ENCODE measurements around the gene KREMEN1.
"Not testable (repeated sequence)": the region's sequence is repeated elsewhere in the genome, so short reads cannot be mapped to it uniquely, and the experiment has no call there.

The KREMEN1 gene

DNA sequence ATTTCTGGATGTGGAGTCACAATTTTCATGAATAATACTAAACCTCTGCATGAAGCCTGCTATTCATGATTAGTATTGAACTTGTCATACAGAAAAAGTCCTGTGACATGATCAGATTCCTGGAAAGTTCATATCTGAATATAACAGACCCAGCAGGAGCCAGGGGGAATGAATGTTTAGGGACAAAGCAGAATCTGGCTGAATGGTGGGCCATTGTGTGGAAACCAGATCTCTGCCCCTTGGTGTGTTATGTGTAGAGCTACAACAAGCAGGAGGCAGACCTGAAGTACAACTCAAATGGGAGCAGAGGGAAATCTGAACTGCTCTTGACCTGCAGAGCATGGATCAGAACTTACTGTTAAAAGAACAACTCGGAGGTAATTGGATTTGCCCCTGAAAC, 30.3 kb downstream of the KREMEN1 start:
- no peak for DNase-seq (ENCODE audit: low read depth, low spot score)

DNA sequence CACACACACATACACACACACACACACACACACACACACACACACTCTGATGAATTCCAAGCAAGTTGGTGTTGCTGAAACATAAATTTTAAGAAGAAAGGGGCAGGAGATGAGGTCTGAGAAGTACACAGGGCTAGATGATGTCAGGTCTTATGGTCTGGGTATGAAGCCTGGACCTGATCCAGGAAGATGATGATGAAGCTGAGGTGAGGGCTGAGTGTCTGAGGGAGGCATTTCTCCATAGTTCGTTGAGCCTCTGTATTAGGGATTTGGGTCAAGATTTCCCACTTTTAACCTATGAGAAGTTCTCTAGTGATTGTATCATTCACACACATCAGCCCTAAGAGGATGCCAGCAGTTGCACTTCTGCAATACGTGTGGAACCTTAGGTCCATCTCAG, 32.6 kb downstream of the KREMEN1 start:
- no peak for DNase-seq (ENCODE audit: low read depth, low spot score)

DNA sequence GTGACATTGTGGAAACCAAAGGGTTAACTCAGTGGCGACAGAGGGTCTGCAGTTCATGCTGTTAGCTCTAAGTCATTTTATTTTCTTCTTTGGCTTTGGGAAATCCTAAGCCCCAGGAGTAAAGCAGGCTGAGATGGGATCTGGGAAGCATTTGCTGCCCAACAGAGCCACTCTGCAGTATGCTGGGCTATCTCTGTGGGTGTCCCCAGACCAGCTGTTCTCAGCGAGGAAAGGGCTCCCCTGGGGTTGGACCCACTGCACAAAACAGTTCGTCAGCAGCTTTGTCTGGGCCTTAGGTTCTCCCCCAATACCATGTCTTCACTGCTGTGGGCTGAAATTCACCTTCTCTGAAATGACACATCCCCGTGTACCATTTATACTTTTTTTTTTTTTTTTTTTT, 34.0 kb downstream of the KREMEN1 start:
- no peak for DNase-seq (ENCODE audit: low read depth, low spot score)

DNA sequence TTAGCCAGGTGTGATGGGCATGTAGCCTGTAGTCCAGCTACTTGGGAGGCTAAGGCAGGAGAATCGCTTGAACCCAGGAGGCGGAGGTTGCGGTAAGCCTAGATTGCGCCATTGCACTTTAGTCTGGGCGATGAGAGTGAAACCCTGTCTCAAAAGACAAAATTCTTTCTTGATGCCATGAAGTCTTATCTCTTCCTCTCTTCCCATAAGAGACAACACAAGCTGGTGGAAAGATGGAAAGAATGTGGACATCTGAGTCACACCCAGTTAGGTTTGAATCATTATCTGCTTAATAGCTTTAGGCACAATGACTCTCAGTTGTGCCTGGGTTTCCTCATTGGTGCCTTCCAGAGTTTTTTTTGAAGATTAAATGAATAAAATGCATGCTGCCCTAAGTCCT, 35.3 kb downstream of the KREMEN1 start:
- DNase-seq (ENCODE audit: low read depth, low spot score) = no peak

DNA sequence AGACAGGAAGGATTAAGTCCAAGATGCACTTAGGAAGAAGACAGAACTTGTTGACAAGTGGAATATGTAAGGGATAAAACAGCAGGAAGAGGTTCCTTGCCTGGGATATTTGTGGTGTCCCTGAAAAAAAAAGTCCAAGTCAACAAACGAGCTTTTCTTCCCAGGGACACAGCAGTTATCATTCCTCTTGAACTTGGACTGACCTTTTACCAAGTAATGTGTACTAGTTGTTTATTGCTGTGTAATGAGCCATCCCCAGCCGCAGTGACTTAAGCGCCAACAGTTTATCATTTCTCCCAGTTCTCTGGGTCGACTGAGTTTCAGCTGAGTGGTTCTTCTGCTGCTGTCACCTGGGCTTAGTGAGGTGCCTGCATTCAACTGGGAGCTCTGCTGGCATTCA, 37.0 kb downstream of the KREMEN1 start:
- no peak for DNase-seq (ENCODE audit: low read depth, low spot score)

DNA sequence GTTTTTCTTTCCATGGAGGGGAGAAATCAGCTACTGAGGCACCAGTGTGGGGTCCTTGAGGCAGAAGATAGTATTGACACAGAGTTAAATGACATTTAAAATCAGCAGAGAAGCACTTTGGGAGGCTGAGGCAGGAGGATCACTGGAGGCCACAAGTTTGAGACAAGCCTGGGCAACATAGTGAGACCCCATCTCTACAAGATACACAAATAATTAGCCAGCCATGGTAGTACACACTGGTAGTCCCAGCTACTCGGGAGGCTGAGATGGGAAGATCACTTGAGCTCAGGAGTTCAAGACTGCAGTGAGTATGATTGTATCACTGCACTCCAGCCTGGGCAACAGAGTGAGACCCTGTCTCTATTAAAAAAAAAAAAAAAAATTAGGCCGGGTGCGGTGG, 38.1 kb downstream of the KREMEN1 start:
- no peak for DNase-seq (ENCODE audit: low read depth, low spot score)

DNA sequence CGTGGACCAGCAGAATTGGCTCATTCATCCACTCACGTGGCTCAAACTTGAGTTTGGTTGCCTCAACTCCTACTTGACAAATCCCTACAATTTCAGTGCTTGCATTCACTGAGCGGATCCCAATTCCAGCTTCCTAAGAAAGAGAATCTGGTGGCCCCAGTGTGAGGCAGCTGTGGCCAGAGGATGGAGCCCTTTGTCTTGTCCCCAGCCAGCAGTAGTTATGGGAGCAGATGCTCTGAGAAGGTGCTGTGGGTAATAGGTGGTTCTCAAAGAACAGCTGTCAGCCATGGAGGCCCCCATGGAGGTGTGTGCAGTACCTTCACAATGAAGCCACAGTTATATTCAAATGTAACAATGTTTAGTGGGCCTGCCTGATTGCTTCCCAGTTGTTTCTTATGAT, 39.3 kb downstream of the KREMEN1 start:
- no peak for DNase-seq (ENCODE audit: low read depth, low spot score)

DNA sequence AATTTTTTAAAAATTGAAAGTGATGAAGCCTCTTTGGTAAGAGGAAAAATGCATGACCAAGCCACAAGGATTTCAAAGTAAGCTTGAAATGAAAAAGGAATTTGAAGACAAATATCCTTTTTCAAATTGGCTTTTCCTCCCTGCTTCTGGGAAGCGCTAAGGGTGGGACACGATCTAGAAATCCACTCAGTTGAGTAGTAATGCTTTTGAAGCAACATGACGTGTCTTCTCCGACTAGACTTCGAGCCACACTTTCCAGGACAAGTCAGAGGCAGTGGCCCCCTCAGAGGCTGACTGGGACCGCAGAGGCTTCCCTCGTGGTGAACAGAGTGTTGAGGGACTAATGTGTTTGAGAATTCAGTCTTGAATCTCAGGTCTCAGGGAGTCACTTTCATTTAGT, 39.8 kb downstream of the KREMEN1 start:
- no peak for DNase-seq (ENCODE audit: low read depth, low spot score)

DNA sequence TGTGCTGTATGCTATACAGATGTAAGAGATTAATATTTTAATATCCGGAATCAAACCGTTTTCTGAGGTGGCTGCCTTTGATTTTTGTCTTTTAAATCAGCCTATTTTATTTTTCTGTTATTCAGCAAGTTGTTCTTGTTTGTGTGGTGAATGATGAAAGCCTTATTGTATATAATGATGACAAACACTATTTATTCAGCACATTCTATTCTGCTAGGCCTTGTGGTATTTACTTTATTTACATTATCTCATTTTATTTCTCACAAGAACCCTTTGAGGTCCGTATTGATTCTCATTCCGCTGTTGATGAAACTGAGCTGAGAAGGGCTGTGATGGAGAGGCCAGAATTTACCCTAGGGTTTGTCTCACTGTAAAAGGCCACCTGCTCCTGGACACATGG, 40.5 kb downstream of the KREMEN1 start:
- DNase-seq (ENCODE audit: low read depth, low spot score) = no peak

DNA sequence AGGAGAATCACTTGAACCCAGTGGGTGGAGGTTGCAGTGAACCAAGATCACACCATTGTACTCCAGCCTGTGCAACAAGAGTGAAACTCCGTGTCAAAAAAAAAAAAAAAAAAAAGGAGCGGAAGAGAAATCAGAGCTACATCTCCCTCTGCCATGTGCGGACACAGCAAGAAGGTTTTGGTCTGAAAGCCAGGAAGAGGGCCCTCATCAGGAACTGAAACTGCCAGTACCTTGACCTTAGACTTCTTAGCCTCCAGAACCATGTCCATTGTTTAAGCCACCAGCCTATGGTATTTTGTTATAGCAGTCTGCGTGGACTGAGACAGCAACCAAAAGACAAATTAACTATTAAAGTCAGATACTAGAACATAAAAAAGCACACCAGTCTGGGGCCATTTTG, 41.6 kb downstream of the KREMEN1 start:
- DNase-seq (ENCODE audit: low read depth, low spot score) = no peak

DNA sequence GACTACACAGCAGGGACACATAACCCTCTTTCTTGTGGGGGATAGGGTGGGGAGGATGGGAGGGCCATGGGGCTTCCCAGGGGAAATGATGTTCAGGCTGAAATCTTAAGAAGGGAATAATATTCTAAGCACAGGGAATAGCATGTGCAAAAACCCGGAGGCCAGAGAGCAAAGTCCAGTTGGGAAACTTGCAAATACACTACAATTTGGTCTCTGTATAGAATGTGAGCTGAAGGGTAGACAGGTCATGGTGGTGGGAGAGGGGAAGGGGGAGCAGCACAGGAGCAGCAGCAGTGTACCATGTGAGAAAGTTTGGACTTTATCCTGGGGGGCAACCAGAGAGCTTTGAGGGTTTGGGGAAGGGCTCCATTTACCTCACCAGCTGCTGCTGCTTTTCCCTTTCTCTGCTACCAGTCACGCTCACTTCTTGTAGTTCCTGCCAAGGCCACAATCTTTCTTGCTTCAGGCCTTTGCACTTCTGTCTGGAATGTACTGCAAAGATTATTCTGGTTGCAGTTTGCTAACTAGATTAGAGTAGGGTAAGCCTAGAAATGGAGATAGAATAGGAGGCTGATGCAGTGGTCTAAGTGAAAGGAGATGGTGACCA, 43.0 kb downstream of the KREMEN1 start:
- no peak for DNase-seq (ENCODE audit: low read depth, low spot score)

DNA sequence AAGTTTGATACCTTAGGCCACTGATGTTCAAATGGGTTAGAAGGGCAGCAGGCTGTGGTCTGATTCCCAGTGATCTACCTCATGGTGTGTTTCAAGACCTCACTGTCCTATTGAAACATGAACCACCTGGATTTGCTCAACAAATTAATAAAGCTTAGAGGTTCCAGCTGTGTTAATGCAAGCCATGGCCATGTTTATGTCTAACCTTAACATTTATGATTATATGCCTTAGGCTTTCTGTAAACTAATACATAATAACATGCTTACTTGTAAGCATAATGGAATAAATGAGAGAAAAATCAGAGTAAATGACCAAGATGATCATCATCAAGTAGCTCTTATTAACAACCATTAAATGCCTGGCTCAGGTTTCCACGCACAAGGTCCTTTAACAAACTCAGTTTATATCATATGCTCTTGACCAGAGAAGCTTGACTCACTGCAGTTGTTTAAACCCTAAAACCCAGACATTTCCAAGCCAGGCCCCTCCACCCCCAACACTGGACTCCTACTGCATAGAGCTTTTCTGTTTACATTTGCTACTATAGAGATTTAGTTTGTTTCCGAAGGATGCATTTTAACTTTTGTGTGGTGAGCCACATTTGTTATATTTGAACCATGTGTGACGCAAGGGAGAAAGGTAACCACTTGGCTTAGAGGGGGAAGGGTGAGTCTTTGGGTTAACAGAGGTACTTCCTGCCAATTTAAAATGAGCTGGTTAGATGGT, 43.7 kb downstream of the KREMEN1 start:
- no peak for DNase-seq (ENCODE audit: low read depth, low spot score)

DNA sequence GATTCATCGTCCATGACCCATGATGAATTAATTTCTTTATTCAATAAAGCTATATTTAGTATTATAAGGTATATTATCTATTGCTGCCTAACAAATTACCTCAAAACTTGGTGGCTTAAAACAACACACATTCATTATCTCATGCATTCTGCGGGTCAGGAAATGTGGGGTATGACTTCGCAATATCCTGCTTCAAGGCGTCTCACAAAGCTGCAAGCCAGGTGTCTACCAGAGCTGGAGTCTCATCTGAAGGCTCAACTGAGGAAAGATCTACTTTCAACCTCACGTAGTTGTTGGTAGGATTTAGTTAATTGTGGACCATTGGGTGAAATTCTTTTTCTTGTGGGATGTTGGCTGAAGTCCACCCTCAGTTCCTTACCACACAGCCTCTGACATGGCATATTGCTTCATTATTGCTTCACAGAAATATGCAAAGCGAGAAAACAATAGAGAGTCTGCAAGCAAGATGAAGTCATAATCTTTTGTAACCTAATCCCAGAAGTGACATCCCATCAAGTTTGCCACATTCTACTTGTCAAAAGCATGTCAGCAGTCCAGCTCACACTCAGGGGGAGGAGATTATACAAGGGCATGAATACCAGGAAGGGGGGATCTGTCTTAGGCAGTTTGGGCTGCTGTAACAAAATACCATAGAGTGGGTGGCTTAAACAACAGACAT, 45.1 kb downstream of the KREMEN1 start:
- no peak for DNase-seq (ENCODE audit: low read depth, low spot score)

DNA sequence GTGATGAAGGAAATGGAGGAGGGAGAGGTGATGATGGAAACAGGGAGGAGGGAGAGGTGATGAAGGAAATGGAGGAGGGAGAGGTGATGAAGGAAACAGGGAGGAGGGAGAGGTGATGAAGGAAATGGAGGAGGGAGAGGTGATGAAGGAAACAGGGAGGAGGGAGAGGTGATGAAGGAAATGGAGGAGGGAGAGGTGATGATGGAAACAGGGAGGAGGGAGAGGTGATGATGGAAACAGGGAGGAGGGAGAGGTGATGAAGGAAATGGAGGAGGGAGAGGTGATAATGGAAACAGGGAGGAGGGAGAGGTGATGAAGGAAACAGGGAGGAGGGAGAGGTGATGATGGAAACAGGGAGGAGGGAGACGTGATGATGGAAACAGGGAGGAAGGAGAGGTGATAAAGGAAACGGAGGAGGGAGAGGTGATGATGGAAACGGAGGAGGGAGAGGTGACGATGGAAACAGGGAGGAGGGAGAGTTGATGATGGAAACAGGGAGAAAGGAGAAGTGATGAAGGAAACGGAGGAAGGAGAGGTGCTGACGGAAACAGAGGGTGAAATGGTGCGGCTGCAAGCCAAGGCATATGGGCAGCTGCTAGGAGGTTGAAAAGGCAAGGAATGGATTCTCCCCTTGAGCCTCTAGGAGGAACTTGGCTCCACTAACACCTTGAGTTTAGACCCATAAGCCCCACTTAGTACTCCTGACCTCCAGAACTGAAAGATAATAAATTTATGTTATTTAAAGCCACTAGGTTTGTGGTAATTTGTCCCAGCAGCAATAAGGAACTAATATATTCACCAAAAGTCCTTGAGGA, 47.5 kb downstream of the KREMEN1 start:
- DNase-seq (ENCODE audit: low read depth, low spot score) = not testable (repeated sequence)

DNA sequence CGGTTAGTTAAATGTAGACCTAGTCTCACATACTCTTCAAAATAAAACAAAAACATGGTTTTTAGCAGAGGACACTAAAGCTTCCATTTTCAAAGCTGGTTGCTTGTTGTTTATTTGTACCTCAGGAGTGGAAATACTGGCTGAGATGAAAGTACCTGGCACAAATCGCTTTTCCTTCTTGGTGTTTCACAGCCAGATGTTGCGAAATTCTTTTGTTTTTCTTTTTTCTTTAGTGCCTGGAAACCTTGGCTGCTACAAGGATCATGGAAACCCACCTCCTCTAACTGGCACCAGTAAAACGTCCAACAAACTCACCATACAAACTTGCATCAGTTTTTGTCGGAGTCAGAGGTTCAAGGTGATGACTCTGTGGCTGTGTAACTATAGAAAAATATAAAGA, 48.3 kb downstream of the KREMEN1 start:
- no peak for DNase-seq (ENCODE audit: low read depth, low spot score)

DNA sequence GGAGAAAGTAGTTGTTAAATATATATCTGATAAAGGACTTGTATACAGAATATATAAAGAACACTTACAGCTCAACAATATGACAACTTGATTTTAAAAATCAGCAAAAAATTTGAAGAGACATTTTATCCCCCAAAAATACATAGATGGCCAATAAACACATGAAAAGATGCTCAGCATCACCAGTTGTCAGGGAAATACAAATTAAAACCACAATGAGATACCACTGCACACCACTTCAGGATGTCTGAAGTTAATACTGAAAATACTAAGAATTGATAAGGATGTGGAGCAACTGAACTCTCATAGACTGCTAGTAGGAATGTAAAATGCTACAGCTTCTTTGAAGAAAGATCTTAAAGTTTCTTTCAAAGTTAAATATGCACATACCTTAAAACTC, 49.2 kb downstream of the KREMEN1 start:
- no peak for DNase-seq (ENCODE audit: low read depth, low spot score)

DNA sequence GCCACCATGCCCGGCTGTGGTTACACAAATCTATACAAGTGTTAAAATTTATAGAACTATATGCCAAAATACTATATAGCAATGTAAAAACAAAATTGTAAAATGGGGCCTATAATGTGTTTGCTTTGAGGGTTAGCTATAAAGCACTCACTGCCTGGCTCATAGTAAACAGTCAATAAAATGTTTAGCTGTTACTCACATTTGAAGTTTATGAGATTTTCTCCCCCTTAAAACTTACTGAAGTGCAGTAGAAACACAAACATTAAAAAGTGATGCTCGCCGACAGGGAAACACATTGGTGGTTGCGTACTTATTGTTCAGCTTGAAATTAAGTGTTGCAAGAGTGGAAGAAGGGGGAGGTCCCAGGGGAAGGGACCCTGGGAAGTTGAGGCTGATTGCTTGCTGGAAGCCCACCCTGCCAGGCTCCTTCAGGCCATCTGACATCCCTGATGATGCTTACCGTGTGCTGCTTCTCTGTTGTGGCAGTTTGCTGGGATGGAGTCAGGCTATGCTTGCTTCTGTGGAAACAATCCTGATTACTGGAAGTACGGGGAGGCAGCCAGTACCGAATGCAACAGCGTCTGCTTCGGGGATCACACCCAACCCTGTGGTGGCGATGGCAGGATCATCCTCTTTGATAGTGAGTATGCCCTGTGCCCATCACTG, 52.1 kb downstream of the KREMEN1 start:
- DNase-seq (ENCODE audit: low read depth, low spot score) = no peak

DNA sequence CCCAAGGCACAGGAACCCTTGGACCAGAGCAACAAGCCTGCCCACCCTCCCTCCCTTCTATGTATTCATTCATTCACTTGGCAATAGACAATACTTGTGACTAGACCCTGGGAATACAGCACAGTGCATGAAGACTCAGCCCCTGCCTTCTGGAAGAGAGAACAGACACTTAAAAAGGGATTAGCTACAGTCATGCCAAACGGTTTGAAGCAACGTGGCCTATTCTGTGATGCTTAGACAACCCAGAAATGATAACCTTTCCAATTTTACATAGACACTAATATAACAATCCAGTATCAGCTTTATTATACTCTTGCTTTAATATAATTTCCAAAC, 52.6 kb downstream of the KREMEN1 start:
- no peak for DNase-seq (ENCODE audit: low read depth, low spot score)

DNA sequence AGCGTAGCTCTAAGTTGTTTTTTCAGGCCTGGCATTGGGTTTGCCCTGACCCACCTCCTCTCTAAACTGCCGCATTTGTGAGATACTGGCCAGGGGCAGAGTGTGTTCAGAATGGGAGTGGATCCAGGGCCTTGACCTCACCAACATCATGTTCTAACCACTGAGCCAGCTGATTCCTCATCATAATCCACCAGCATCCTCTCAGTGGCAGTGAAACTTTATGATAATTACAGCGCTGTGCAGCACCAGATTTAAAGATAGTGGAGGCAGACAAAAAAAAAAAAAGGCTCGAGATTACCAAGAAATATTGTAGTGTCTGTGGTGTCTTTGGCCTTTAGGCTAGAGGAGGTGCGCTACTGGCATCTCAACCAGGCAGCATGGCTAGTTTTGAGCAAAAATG, 53.0 kb downstream of the KREMEN1 start:
- DNase-seq (ENCODE audit: low read depth, low spot score) = no peak

DNA sequence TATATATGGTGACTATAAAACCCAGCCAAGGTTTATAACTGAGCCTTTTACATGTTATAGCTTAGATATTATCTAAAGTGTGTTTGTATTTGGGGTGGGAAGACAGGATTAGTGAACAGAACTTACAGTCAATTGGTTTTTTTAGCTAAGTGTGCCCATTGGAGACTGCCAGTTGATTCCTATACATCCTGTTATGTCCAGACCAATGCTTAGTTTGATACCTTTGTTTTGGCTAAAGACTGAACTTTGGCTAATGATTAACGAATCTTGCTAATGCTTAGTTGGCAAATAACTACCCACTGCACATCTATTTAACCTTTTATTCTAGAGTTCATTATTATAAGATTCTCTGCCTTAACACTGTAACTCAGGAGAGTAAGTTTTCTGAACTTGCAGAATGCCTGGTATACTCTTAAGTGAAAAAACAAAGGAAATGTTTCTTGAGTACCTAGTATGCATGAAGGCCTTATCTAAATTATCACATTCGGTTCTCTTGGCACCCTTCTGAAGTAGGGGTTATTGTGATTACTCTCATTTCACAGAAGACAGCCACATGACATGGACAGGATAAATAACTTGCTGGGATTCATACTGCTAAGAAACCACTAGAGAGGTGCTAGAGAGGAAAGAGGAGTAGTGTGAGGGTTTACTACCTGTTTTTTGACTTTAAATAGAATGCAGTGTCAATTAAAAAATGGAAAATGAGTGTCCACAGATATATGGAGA, 54.0 kb downstream of the KREMEN1 start:
- no peak for DNase-seq (ENCODE audit: low read depth, low spot score)
